Posterior cingulate gyrus (tissue), 11 donors: ENCODE data around the gene PBRM1.
A peak's percentile ranks its signal among the peaks of the same experiment; 100 is the strongest.

Experiments used
- DNase-seq, 10 donors: peaks; one replicate each; pipeline versions ENCODE4 v3.0.0 to v3.0.0-alpha.2; 2020 to 2021; ENCODE audit warnings: mixed read lengths in 3 of 10
- intact Hi-C: fragments of 100-400 bp; cut with DNase I; formaldehyde crosslinking; loops from one replicate; pipeline ENCODE4 v1.15.1; 2023

PBRM1 gene

DNA sequence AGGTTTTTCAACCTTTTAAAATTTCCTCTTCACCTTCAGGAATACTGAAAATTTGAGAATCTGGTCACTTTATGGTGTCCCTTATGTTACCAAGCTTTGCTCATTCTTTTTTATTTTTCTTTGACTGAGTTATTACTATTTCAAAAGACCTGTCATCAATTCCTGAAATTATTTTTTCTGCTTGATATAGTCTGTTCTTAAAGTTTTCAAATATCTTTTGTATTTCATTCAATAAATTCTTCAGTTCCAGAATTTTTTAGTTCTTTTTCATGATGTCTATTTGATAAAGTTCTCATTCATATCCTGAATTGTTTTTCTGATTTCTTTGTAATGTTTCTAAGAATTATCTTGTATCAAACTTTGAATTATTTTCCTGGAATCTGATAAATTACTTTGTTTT is 85.5 kb downstream of the PBRM1 start:
- no peak for DNase-seq
- intact Hi-C loops, result no loop called here

GRCh38 chr3:52596658-52597265 is 89.0 kb downstream of the PBRM1 start:
- peak in 9 of 10 donors; percentile 58 to 96 (median 77) for DNase-seq
- intact Hi-C loops, result loop anchor here (2.0 kb wide), 1 partner anchor 60 kb away; the partner anchor contains the start of gene UQCC5

DNA sequence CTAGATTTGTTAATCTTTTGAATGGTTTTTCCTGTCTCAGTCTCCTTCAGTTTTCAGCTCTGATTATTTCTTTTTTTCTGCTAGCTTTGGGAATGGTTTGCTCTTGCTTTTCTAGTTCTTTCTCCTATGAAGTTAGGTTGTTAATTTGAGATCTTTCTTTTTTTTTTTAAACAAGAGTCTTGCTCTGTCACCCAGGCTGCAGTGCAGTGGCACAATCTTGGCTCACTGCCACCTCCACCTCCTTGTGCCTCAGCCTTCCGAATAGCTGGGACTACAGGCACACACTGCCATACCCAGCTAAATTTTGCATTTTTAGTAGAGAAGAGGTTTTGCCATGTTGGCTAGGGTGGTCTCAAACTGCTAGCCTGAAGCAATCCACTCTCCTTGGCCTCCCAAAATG is 92.6 kb downstream of the PBRM1 start:
- DNase-seq, result peak in 5 of 10 donors; percentile 5 to 85 (median 24)
- intact Hi-C loops, result no loop called here

GRCh38 chr3:52574056-52574965 is 111.4 kb downstream of the PBRM1 start:
- intact Hi-C loops, result no loop called here
- DNase-seq, result no peak

DNA sequence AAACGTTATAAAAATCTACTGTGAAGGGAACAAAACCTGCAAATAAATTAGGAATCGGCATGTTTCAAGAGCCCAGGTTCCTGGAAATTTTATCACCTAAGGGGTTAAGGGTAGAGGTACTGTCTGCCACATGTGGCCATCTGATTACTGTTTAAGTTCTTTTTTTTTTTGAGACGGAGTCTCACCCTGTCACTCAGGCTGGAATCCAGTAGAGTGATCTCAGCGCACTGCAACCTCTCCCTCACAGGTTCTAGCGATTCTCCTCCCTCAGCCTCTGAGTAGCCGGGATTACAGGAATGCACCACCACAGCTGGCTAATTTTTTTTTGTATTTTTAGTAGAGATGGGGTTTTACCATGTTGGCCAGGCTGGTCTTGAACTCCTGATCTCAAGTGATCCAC is 113.5 kb downstream of the PBRM1 start:
- intact Hi-C loops, result no loop called here
- DNase-seq, result no peak

DNA sequence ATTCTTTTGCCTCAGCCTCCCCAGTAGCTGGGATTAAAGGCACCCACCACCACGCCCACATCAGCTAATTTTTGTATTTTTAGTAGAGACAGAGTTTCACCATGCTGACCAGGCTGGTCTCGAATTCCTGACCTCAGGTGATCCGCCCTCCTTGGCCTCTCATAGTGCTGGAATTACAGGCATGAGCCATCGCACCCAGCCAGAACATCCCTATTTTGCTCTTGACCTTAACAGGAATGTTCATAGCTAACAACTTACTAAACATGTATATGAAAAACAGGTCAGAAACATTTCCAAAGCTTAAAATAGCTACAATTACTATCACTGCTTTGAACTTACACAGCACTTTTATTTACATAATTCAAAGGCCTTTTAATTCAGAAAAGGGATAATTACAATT is 115.6 kb downstream of the PBRM1 start:
- DNase-seq, result no peak
- intact Hi-C loops, result no loop called here

DNA sequence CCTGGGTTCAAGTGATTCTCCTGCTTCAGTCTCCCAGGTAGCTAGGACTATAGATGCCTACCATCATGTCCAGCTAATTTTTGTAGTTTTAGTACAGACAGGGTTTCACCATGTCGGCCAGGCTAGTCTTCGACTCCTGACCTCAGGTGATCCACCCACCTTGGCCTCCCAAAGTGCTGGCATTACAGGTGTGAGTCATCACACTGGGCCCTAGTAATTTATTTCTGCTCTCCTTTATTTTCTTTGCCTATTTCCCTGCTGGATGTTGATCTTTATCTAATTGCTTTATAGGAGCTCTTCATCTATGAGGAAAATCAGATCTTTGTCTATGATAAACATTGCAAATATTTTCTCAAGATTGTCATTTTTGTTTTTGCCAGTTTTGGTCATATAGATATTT is 117.6 kb downstream of the PBRM1 start:
- intact Hi-C loops, result no loop called here
- DNase-seq, result no peak

GRCh38 chr3:52563984-52564383 is 121.7 kb downstream of the PBRM1 start:
- no peak for DNase-seq
- intact Hi-C loops, result no loop called here

DNA sequence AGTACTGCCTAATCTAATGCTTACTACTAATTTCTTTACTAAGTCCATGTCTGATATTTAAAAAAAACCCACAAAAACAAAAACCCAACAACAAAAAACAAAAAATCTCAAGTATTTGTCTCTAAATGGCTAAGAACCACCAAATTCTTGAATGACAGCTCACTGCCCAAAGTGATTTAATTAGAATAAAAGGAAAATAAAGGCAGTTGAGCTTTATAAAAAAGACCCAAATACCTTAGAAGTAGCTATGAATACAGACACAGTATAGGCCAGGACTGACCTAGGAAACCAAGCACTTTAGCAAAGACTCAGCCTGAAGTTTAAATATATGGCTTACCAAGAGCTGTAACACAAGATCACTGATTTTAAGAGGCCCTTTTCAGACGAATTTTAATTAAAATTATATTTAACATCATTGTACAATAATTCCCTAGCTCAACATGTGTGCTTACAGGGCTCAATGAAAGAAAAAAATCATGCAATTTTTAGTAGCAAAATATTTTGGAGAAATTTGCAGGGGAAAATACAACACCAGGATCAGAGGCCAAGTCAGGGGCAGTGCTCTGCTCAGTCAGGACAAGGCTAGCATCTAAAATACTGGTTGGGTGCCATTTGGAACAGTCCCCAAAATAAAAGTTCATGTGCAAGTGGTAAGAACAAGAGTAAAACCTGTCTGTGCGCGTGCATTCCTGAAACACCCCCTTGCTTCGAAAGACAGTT is 124.5 kb downstream of the PBRM1 start:
- no peak for DNase-seq
- intact Hi-C loops, result no loop called here

- DNase-seq, result no peak
- intact Hi-C loops, result no loop called here
Measured at GRCh38 chr3:52558436-52558835, 127.3 kb downstream of the PBRM1 start.

DNA sequence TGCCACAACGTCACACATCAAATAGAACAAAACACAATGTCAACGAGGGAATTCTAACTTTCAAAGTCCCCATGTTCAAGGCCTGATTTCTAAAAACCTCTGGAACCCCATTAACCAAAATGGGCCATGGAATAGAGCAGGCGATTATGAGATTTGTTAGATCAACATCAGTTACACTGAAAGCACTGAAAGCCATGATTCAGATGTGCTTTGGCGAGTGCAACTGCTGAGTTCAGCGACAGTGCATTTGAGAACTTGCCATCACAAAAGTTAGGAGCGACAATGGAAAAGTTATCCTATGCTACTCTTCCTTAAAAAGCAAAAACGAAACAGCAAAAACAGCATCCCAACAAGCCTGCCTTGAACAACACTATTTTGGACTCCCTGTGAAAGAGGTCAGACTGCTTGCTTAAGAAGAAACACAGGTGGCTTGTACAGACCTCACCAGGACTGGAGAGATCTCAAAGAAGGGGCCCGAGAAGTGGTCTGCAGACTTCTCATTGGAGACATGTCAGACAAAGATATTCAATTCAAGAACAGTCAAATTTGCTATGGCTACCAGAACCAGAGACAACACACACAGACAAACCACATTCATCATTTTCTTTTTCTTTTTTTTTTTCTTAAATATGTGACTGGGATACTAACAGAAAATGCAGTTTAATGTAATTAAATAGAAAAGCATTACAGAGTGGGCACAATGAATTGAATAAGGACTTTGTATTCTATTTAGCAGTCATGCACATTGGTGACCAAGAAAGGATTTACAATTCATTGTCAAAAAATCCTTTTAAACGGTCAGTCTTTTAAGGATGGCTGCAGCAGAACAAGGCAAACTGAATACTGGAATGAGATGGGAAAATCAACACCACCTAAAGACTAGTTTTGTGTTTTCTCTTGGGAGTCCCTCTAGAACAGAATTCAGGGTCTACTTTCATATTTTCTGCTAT is 128.4 kb downstream of the PBRM1 start:
- no peak for DNase-seq
- intact Hi-C loops, result no loop called here

DNA sequence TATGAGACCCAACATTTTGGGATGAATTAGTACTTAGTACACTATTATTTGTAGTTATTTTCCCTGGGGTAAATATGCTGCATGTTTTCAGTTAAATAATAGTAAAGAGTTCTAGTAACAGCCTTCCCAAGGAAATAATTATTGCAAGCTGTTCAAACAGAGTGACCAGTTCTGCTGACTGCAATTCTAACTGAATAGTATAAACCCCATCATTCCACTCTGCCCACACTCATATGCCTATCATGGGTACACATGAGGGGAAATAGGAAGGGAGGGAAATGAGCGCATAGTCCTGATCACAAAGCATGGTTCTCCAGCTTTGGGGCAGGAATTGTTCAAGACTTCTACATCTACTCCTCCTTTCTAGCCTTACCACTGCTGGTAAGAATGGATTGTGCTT is 130.7 kb downstream of the PBRM1 start:
- no peak for DNase-seq

DNA sequence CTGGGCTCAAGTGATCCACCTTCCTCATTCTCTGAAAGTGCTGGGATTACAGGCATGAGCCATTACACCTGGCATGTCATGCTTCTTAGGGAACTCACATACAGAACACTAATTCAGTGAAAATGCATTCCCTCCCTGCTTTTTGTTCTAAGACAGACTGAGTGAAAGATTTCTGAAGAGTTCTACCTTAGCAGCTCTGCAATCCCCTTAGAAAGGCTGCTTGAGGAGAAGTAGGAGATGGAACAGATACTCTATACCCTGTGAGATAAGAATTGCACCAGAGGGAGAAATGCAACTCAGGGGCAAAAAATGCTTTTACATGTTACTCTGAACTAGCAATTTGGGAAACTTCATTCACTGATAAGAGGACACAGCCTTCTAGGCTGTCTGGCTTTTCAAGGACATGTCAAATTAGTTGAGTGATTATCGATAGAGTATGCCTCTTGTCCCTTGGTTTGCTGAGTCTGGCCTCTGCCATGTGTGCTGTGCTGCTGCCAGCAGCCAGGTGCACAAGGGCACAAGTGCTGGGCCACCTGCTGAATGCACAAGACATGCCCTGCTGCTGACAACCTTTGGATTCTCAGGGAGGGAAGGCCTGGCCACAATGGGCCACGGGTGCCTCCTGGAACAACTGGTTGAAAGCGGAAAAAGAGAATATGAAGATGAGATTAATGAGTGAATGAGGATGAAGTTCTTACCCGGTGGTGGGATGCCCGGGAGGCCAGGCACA is 131.5 kb downstream of the PBRM1 start:
- peak in 1 of 10 donors; percentile 67 for DNase-seq
- intact Hi-C loops, result no loop called here

More for the DNA sequence above, 130.7 kb downstream of the PBRM1 start:
- intact Hi-C loops, result no loop called here

DNA sequence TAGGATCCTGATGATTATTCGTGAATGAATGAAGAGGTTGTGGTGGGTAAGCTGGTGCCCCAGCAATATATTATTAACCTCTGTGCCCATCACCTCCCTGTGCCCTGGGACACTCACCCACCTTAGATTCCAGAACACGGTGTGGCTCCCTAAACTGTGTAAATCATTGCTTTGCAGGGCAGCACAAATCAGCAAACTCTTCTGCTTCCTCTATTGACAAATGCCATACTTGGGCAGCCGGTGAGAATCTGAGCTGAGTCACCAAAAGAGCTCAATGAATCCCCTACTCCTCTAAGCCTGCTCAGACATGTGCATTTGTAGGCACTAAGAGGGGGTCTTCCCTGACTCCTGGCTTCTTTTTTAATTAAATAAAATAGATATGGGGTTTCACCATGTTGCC is 133.6 kb downstream of the PBRM1 start:
- intact Hi-C loops, result no loop called here
- no peak for DNase-seq

DNA sequence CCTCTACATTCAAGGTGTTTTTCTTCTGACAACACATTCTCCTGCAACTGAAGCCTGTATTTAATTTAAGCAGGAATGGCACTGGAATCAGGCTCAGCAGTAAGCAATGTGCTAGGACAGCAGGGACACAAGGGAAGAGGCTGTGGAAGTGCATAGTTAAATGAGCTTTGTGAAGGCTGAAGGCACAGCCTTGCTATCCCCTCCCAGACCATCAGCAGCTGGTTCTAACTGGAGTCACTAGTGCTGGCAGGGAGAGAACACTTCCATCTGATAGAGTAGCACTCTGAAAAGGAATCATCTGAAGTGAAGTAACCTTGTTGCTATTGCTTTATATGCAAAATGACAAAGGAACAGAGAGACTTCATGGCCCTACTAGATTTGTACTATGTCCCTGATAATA is 134.6 kb downstream of the PBRM1 start:
- intact Hi-C loops, result no loop called here
- DNase-seq, result no peak

DNA sequence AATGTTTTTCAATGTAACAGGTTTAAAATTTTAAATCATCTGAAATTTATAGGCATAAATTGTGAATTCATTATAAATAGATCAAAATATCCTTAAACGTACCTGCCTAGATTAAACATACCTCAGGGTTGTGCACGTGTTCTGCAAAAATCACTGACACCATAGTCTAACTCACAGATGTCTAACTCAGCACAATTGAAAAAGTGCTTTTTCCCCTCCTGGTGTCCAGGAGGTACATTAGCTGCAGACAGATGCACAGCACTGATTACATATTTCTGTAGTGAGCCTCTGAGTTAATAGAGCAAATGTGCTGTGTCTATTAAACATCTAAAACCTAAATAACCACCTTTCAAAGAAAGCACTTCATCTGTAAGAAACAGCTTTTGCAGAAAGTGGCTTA is 138.6 kb downstream of the PBRM1 start:
- DNase-seq, result no peak
- intact Hi-C loops, result no loop called here

- DNase-seq, result no peak
- intact Hi-C loops, result no loop called here
Measured at GRCh38 chr3:52546111-52546901, 139.4 kb downstream of the PBRM1 start.

GRCh38 chr3:52544937-52545336 is 140.8 kb downstream of the PBRM1 start:
- DNase-seq, result peak in 1 of 10 donors; percentile 65
- intact Hi-C loops, result no loop called here

- intact Hi-C loops, result no loop called here
Measured at GRCh38 chr3:52541050-52541449, 144.7 kb downstream of the PBRM1 start.

More at GRCh38 chr3:52541050-52541449, 144.7 kb downstream of the PBRM1 start:
- no peak for DNase-seq
